HG02938 (cell line): ENCODE data around the gene WASHC2A.
"Not testable (repeated sequence)": the region's sequence is repeated elsewhere in the genome, so short reads cannot be mapped to it uniquely, and the experiment has no call there.

Source experiments
- ATAC-seq: cut with Tn5 transposase; IDR thresholded peaks from one replicate; pipeline ENCODE4 v1.9.1; 2021; ENCODE audit warnings: mild to moderate bottlenecking, moderate library complexity; ENCODE audit not compliant: unreplicated experiment

The WASHC2A gene

DNA sequence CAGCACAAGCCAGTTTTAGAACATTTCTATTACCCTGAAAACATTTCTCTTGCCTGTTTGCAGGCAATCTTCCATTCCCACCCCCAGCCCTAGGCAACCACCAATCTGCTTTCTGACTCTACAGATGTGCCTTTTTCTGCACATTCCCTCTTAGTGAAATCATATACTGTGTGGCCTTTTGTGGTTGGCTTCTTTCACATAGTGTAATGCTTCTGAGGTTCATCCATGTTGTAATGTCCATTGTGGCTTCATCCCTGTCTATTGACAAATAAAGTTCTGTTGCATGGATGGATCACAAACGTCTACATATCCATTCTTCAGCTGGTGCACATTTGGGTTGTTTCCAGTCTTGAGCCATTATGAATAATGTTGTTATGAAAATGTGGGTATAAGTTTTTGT, 77.8 kb downstream of the WASHC2A start:
- not testable (repeated sequence) for ATAC-seq

DNA sequence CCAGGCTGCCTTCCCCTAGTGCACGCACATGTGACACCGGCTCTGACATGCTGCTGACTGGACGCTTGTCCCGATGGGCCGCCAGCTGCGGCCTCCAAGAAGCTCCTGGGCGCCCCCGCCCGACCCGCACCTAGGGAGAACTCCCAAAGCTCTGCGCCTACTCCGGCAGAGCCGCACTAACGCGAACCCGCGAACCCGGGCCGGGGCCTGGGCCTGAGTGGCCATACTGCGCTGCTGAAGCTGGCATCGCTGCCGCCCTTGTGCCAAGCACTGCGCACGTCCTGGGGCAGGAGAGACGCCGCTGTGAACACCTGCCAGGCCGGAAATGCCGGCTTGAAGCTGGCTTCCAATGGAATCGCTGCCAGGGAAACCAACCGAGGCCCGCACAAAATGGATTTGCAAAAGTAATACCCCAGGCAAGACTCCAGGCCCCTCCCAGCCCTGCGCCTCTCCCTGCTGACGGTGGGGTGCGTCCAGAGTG, 85.1 kb downstream of the WASHC2A start:
- ATAC-seq = no peak

DNA sequence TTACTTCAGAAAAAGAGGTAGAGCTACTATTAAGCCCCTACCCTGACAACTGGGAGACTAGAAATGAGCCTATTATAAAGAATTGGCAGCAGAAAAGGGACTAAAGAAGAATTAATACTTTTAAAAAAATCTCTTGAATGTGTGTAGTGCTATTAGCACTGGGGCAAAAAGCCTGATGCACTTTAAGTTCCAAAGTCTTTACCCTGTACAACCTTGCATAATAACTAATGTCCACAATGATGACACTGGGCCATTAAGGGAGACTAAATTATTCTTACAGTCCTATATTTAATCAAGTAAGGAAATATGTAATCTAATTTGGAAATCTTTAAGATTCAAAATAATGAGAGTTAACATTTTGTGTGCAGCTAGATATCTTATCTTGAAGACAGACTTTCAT, 90.1 kb downstream of the WASHC2A start:
- ATAC-seq = not testable (repeated sequence)

DNA sequence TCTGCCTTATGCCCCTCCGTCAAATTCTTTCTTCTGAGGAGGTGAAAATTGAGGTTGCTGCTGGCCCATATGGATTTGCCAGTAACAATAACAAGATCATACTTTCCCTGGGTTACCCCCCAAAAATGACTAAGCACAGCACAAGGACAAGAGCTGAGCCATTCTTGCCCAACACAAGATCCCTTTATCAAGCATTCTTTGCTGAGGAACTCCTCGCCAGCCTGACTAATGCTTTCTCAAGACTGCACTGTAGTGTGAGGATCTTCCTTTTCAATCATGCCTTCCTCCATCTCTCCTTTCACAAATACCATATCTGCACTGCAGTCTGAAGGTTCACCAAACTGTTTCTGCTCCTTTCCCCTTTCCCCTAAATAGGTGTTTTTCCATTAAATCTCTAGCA, 92.1 kb downstream of the WASHC2A start:
- ATAC-seq = not testable (repeated sequence)

DNA sequence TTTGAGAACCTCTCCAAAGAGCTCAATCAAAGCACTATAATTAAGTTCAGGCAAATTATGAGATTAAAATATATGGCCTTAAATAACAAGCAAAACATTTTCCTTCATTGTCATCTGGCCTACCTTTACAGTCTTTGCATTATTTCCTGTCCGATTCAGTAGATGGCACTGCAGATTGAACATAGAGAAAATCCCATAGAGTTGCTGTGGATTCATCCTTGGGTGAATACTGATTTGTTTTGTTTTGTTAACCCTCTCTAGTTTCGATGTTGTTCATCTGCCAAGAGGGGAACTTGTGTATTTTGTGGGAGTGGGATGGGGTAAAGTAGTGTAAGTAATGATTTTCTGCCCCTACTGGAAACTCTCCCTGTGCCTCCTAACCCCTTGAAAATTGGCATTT, 97.3 kb downstream of the WASHC2A start:
- not testable (repeated sequence) for ATAC-seq

DNA sequence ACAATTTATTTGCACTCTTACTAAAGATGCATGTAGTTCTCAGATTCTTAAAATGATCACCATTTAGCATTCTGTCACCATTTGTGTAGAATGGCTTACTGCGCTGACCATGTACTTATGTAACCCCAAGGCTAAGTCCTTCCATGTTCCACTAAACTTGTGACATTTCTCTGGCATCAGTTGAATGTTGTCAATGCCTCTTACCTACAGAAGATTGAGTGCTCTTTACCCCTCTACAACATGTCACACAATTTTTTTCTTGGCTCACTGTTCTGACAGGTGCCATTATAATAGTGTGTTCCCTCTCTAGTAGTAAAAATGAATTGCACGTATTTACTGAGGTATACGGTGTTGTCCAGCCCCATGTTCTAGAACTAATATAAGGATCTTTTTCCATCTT, 100.1 kb downstream of the WASHC2A start:
- ATAC-seq = not testable (repeated sequence)

DNA sequence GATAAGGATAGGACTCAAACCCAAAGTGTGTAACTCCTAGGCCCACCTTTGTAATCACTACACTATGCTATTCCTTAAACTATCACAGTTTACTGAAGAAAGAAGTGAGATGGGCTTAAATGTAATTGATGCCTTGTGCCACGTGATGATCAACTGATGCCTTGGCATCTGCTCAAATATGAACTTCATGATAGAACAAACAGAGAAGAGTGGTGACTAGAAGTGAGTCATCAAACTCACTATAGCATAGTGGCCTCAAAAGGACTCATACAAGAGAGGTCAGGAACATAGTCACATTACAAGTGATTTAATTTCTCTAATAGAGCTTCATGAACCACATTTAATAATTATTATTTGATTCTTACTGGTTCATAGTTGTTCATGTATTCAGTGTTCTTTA, 101.8 kb downstream of the WASHC2A start:
- not testable (repeated sequence) for ATAC-seq

DNA sequence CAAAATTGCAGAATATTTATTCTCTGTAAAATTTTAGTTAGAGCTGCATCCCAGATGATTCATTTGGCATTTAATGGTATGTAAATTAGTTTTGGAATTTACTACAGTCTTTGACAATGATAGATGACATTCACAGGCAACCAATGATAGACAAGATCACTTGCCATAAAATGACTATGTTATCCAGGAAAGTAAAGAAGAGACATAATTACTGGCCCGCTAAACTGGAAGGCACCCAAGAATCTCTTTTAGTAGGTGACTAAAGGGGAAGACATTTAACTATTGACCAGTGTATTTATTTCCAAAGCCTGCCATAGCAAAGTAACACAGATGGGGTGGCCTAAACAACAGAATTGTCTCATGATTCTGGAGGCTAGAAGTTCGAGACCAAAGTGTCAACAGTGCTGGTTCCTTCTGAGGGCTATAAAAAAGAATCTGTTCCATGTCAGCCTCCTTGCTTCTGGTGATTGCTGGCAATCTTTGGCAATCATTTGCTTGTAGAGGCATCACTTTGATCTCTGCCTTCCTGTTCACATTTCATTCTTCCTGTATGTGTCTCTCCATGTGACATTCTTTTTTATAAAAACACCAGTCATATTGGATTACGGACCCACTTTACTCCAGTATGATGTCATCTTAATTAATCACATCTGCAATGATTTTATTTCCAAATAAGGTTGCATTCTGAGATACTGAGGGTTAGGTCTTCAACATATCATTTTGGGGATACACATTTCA, 107.2 kb downstream of the WASHC2A start:
- not testable (repeated sequence) for ATAC-seq
